Karpas-422 (cell line): ENCODE results near the gene MPI. TPM values are rescaled to one million over a fixed set of nuclear protein-coding genes. Genes with fewer than 3 reads are reported as not detected.
"Not testable (repeated sequence)": the region's sequence is repeated elsewhere in the genome, so short reads cannot be mapped to it uniquely, and the experiment has no call there.

Experiments used
- DNase-seq: peaks from one replicate; pipeline ENCODE4 v3.0.0-alpha.2; 2015
- H2AFZ ChIP-seq: fragments of 200-600 bp; sonication (generic); 2 replicates; pipeline ENCODE4 v1.6.1; 2014; ENCODE audit warnings: antibody characterized with exemption, low read length, mixed read lengths
- H3K27ac ChIP-seq: fragments of 200-600 bp; sonication (generic); 2 replicates; pipeline ENCODE4 v1.5.1; 2014; ENCODE audit warnings: mild to moderate bottlenecking, low read length, moderate library complexity
- H3K27me3 ChIP-seq: fragments of 200-600 bp; sonication (generic); 2 replicates; pipeline ENCODE4 v1.6.1; 2014; ENCODE audit warnings: low read length, mixed read lengths
- H3K36me3 ChIP-seq: fragments of 200-600 bp; sonication (generic); 2 replicates; pipeline ENCODE4 v1.6.1; 2014; ENCODE audit warnings: low read length, mixed read lengths; ENCODE audit not compliant: insufficient read depth
- H3K4me1 ChIP-seq: fragments of 200-600 bp; sonication (generic); 2 replicates; pipeline ENCODE4 v1.6.1; 2014; ENCODE audit warnings: mild to moderate bottlenecking, low read length, mixed read lengths
- H3K4me2 ChIP-seq: fragments of 200-600 bp; sonication (generic); 2 replicates; pipeline ENCODE4 v1.6.1; 2014; ENCODE audit warnings: low read length, low read depth, mild to moderate bottlenecking; ENCODE audit not compliant: poor library complexity, severe bottlenecking
- H3K4me3 ChIP-seq: fragments of 200-600 bp; sonication (generic); 2 replicates; pipeline ENCODE4 v1.5.1; 2014; ENCODE audit warnings: mild to moderate bottlenecking, antibody characterized with exemption, low read length, mixed read lengths
- H3K79me2 ChIP-seq: fragments of 200-600 bp; sonication (generic); 2 replicates; pipeline ENCODE4 v1.6.1; 2014; ENCODE audit warnings: mild to moderate bottlenecking, low read length, mixed read lengths
- H3K9ac ChIP-seq: fragments of 200-600 bp; sonication (generic); 2 replicates; pipeline ENCODE4 v1.6.0; 2014; ENCODE audit warnings: low read length
- H3K9me2 ChIP-seq: fragments of 200-600 bp; sonication (generic), shearing (Covaris generic); replicated peaks from 2 replicates; pipeline ENCODE4 v1.6.0; 2014; ENCODE audit warnings: mild to moderate bottlenecking, low read length, moderate library complexity; ENCODE audit not compliant: insufficient read depth
- H3K9me3 ChIP-seq: fragments of 300-700, 200-600 bp; sonication (generic); 2 replicates; pipeline ENCODE4 v1.6.1; 2014; ENCODE audit warnings: low read length, mixed read lengths
- H4K20me1 ChIP-seq: fragments of 200-600 bp; sonication (generic); 2 replicates; pipeline ENCODE4 v1.6.1; 2014; ENCODE audit warnings: mild to moderate bottlenecking, antibody characterized with exemption, low read length, low read depth; ENCODE audit not compliant: insufficient read depth
- total RNA-seq: library from RNA; depleted of rRNA; stranded (reverse); fragments of >200 nt; shearing (Covaris generic); gene quantifications from 2 replicates; pipeline ENCODE4 v1.2.3, GENCODE V29; 2014; ENCODE audit warnings: low replicate concordance

MPI gene
- total RNA-seq, 1 experiment from 2014 or later: 73.7 TPM

DNA sequence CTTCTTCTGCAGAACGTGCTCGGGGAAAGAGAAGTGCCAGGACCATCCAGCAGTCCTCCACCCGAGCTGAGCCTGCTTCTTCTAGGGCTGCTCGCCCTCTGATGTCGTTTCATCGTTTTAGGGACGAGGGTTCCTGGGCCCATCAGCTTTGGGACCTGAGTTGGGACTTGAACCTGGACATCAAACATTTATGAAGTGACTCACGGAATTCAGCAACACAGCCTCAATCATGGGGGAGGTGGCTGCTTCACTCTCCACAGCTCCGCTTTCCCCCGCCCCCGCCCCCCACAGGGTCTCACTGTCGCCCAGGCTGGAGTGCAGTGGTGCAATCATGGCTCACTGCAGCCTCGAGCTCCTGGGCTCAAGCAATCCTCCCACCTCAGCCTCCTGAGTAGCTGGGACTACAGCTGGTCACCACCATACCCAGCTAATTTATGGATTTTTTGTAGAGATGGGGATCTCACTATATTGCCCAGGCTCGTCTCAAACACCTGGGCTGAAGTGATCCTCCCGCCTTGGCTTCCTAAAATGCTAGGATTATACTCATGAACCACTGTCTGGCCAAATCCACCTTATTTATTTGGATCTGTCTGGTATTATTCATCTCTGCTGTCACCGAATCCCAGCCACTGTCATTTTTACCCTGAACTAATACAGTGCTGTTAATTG lies 16.0 kb upstream of the MPI start:
- Histone ChIP-seq H2AFZ (peak overlapping the region; percentile 100), H4K20me1 (peaks cover 14% of the 10 kb centered on the region; the same call in 1 of the 2 replicates), H3K27ac (no peak overlapping the region), H3K36me3 (peaks cover 9% of the 10 kb centered on the region), H3K9ac (peak overlapping the region; percentile 83), H3K9me3 (no peaks in the 10 kb centered on the region), H3K4me2 (peak overlapping the region; percentile 100), H3K4me1 (peaks cover 38% of the 10 kb centered on the region), H3K79me2 (peaks cover 39% of the 10 kb centered on the region), H3K9me2 (no peaks in the 10 kb centered on the region), H3K4me3 (peak overlapping the region; percentile 90), H3K27me3 (no peaks in the 10 kb centered on the region)
- DNase-seq: peak; percentile 60

DNA sequence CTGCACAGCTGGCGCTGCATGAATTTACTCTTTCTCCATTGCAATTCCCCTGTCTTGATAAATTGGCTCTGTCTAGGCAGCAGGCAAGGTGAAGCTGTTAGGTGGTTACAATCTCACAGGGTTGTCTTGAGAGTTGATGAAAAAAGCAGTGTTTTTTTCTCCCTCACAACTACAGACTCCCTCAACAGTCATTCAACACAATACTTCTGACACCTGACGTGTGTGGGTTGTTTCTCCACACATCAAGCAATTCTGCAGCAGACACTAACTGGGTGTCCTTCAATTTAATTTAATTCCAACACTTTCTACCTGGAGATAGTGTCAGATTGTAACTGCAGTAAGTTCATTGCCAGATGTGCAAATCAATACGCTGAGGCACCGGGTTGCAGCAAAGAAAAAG lies 11.6 kb upstream of the MPI start:
- H3K4me3 ChIP-seq: no peak overlapping the region
- no peaks in the 10 kb centered on the region; the same call in 1 of the 2 replicates for H3K9me3 ChIP-seq
- H3K27ac ChIP-seq: no peak overlapping the region
- H3K9ac ChIP-seq: no peak overlapping the region
- no peak for DNase-seq
- H3K27me3 ChIP-seq: no peaks in the 10 kb centered on the region
- H3K4me1 ChIP-seq: peaks cover 9% of the 10 kb centered on the region
- H3K79me2 ChIP-seq: no peaks in the 10 kb centered on the region
- no peak overlapping the region for H2AFZ ChIP-seq
- H3K9me2 ChIP-seq: no peaks in the 10 kb centered on the region
- no peaks in the 10 kb centered on the region for H4K20me1 ChIP-seq
- H3K36me3 ChIP-seq: no peaks in the 10 kb centered on the region
- H3K4me2 ChIP-seq: no peak overlapping the region

- Histone ChIP-seq H3K4me2 (no peak overlapping the region), H2AFZ (no peak overlapping the region), H3K79me2 (no peaks in the 10 kb centered on the region), H3K27ac (no peak overlapping the region), H3K4me1 (no peaks in the 10 kb centered on the region), H3K9me2 (no peaks in the 10 kb centered on the region), H3K36me3 (no peaks in the 10 kb centered on the region), H3K4me3 (no peak overlapping the region), H3K9me3 (no peaks in the 10 kb centered on the region; the same call in 1 of the 2 replicates), H4K20me1 (no peaks in the 10 kb centered on the region), H3K27me3 (no peaks in the 10 kb centered on the region), H3K9ac (no peak overlapping the region)
- no peak for DNase-seq
Measured at GRCh38 chr15:74882528-74882927, 7.3 kb upstream of the MPI start.

GRCh38 chr15:74884428-74885223 lies 5.2 kb upstream of the MPI start:
- Histone ChIP-seq H3K27ac (no peak overlapping the region), H3K9me3 (no peaks in the 10 kb centered on the region; the same call in 1 of the 2 replicates), H3K4me1 (peaks cover 4% of the 10 kb centered on the region), H3K36me3 (no peaks in the 10 kb centered on the region), H2AFZ (no peak overlapping the region), H3K79me2 (no peaks in the 10 kb centered on the region), H3K9ac (no peak overlapping the region), H3K4me3 (no peak overlapping the region), H3K4me2 (no peak overlapping the region), H4K20me1 (no peaks in the 10 kb centered on the region), H3K27me3 (no peaks in the 10 kb centered on the region), H3K9me2 (no peaks in the 10 kb centered on the region)
- no peak for DNase-seq

- Histone ChIP-seq H3K9ac (no peak overlapping the region), H3K27me3 (no peaks in the 10 kb centered on the region), H4K20me1 (no peaks in the 10 kb centered on the region), H3K27ac (no peak overlapping the region), H3K9me2 (no peaks in the 10 kb centered on the region), H3K4me1 (peaks cover 6% of the 10 kb centered on the region), H3K4me3 (no peak overlapping the region), H3K36me3 (no peaks in the 10 kb centered on the region), H3K9me3 (no peaks in the 10 kb centered on the region; the same call in 1 of the 2 replicates), H2AFZ (no peak overlapping the region), H3K4me2 (no peak overlapping the region), H3K79me2 (peaks cover 5% of the 10 kb centered on the region)
- no peak for DNase-seq
Measured at GRCh38 chr15:74885461-74885860, 4.4 kb upstream of the MPI start.

DNA sequence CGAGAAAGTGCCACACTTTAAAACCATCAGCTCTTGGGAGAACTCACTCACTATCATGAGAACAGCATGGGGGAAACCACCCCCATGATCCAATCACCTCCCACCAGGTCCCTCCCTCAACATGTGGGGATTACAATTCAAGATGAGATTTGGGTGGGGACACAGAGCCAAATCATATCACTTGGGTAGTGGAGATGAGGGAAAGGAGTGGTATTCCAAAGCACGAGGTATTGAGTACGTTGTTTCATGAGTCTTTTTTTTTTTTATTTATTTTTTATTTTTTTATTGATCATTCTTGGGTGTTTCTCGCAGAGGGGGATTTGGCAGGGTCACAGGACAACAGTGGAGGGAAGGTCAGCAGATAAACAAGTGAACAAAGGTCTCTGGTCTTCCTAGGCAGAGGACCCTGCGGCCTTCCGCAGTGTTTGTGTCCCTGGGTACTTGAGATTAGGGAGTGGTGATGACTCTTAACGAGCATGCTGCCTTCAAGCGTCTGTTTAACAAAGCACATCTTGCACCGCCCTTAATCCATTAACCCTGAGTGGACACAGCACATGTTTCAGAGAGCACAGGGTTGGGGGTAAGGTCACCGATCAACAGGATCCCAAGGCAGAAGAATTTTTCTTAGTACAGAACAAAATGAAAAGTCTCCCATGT lies 2.2 kb upstream of the MPI start:
- peaks cover 28% of the 10 kb centered on the region for H3K4me1 ChIP-seq
- not testable (repeated sequence) for H3K36me3 ChIP-seq, H3K4me2 ChIP-seq, H4K20me1 ChIP-seq, H3K27me3 ChIP-seq, DNase-seq, H3K9ac ChIP-seq, H3K4me3 ChIP-seq, H2AFZ ChIP-seq, H3K27ac ChIP-seq, H3K9me3 ChIP-seq, H3K9me2 ChIP-seq
- peaks cover 14% of the 10 kb centered on the region for H3K79me2 ChIP-seq

GRCh38 chr15:74888716-74889115 lies 1.1 kb upstream of the MPI start:
- Histone ChIP-seq H3K4me1 (peaks cover 38% of the 10 kb centered on the region), H3K4me2 (no peak overlapping the region), H3K27ac (no peak overlapping the region), H3K4me3 (no peak overlapping the region), H3K36me3 (peaks cover 5% of the 10 kb centered on the region; the same call in 1 of the 2 replicates), H4K20me1 (no peaks in the 10 kb centered on the region), H2AFZ (no peak overlapping the region), H3K9me3 (no peaks in the 10 kb centered on the region), H3K9ac (no peak overlapping the region), H3K9me2 (no peaks in the 10 kb centered on the region), H3K27me3 (no peaks in the 10 kb centered on the region), H3K79me2 (peaks cover 14% of the 10 kb centered on the region)
- DNase-seq: no peak

GRCh38 chr15:74889390-74889882 lies 406 bp upstream of the MPI start:
- no peak for DNase-seq
- no peaks in the 10 kb centered on the region for H3K27me3 ChIP-seq
- peak overlapping the region; percentile 91 for H3K4me3 ChIP-seq
- no peaks in the 10 kb centered on the region for H3K9me3 ChIP-seq
- peak overlapping the region; percentile 91 for H3K4me2 ChIP-seq
- no peaks in the 10 kb centered on the region for H4K20me1 ChIP-seq
- no peak overlapping the region for H3K27ac ChIP-seq
- H3K9me2 ChIP-seq: no peaks in the 10 kb centered on the region
- peak overlapping the region; percentile 66 for H2AFZ ChIP-seq
- peaks cover 14% of the 10 kb centered on the region for H3K79me2 ChIP-seq
- peak overlapping the region; percentile 92 for H3K9ac ChIP-seq
- H3K36me3 ChIP-seq: peaks cover 6% of the 10 kb centered on the region; the same call in 1 of the 2 replicates
- peaks cover 38% of the 10 kb centered on the region for H3K4me1 ChIP-seq
